ENCODE results near the gene RBPMS2. TPM values are rescaled to one million over a fixed set of nuclear protein-coding genes. Genes with fewer than 3 reads are reported as not detected.
"Not testable (repeated sequence)": the region's sequence is repeated elsewhere in the genome, so short reads cannot be mapped to it uniquely, and the experiment has no call there.

Gene RBPMS2
- total RNA-seq, result 100 to 1,000 TPM; 380 to 503 (median 388) TPM
- 392 TPM for polyA plus RNA-seq
- long read RNA-seq, donor 1, transcript RBPMS2-201 (8 exons, 2,008 nt), result major isoform, 145 of 430 reads
- long read RNA-seq, donor 1, partial matches to known transcripts, result 178 of 430 reads
- long read RNA-seq, donor 1, other reads (novel, unspliced or antisense), result 106 of 430 reads
- long read RNA-seq, donor 2, transcript RBPMS2-201 (8 exons, 2,008 nt), result major isoform, 121 of 222 reads
- long read RNA-seq, donor 2, partial matches to known transcripts, result 56 of 222 reads
- long read RNA-seq, donor 2, other reads (novel, unspliced or antisense), result 45 of 222 reads
- long read RNA-seq, donor 3, transcript RBPMS2-201 (8 exons, 2,008 nt), result major isoform, 8 of 212 reads
- long read RNA-seq, donor 3, partial matches to known transcripts, result 141 of 212 reads
- long read RNA-seq, donor 3, other reads (novel, unspliced or antisense), result 63 of 212 reads
- long read RNA-seq, donor 4, transcript RBPMS2-201 (8 exons, 2,008 nt), result major isoform, 180 of 330 reads
- long read RNA-seq, donor 4, partial matches to known transcripts, result 117 of 330 reads
- long read RNA-seq, donor 4, other reads (novel, unspliced or antisense), result 33 of 330 reads

- WGBS, result 1% methylated on average over 89 of the region's 90 CpGs
- Histone ChIP-seq H3K9me3 (ENCODE audit: control insufficient read depth, low read length) (no peaks in the 10 kb centered on the region), H3K27me3 (ENCODE audit: control insufficient read depth, insufficient read depth) (no peaks in the 10 kb centered on the region), H3K4me3 (ENCODE audit: low read length) (peak within 1 kb of the TSS; percentile 65), H3K27ac (ENCODE audit: low read length) (peak within 1 kb of the TSS; percentile 98), H3K4me1 (ENCODE audit: control insufficient read depth, insufficient read depth, low read length) (peaks cover 4% of the 10 kb centered on the region)
- ATAC-seq, result peak; percentile 47 to 55
- peak; percentile 57 to 84 (median 72) for DNase-seq
- intact Hi-C loops (cut with DNase I), result no loop called here
These were observed at the start of gene RBPMS2 for GRCh38 chr15:64775551-64776401. Gene RBPMS2 (minus strand): TSS chr15:64775589. CDS start chr15:64775319, 270 bp downstream.

DNA sequence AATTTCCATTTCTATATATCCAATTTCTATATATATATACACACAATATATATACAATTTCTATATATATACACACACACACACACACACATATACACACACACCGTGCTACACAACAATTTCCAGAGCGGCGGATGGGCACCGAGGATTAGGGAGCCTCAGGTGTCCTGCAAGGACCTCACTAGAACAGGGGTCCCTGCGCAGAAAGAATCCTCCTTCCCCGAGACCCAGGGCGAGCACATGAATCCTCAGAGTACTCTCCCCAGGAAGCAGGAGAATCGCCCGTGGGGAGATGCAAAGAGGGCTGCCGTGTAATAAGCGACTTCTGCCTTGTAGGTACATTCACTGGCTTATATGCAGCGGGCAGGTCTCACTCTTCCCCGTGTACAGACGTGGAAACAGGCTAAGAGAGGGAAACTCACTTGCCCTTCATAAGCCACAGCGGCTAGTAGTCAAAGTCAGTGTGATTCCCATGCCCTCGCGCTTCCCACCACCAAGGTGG is 49.6 kb upstream of the RBPMS2 start:
- intact Hi-C loops (cut with DNase I), result loop anchor here in 1 of 4 donors (5.0 kb wide), 1 partner anchor 88 kb away; no protein-coding TSS in a partner anchor
- H3K4me3 ChIP-seq (ENCODE audit: low read length), result peak overlapping the region; percentile 30
- DNase-seq, result peak in 1 of 3 donors; percentile 21
- WGBS, result 1% methylated on average over 17 of the region's 17 CpGs
- H3K27ac ChIP-seq (ENCODE audit: low read length), result no peak overlapping the region
- no peaks in the 10 kb centered on the region for H3K9me3 ChIP-seq (ENCODE audit: control insufficient read depth, low read length)
- ATAC-seq, result no peak
- no peaks in the 10 kb centered on the region for H3K27me3 ChIP-seq (ENCODE audit: control insufficient read depth, insufficient read depth)
- H3K4me1 ChIP-seq (ENCODE audit: control insufficient read depth, insufficient read depth, low read length), result no peaks in the 10 kb centered on the region

GRCh38 chr15:64816452-64816851 is 41.1 kb upstream of the RBPMS2 start:
- 88% methylated on average over 13 of the region's 13 CpGs for WGBS
- ATAC-seq, result no peak
- no peaks in the 10 kb centered on the region for H3K4me1 ChIP-seq (ENCODE audit: control insufficient read depth, insufficient read depth, low read length)
- no peaks in the 10 kb centered on the region for H3K27me3 ChIP-seq (ENCODE audit: control insufficient read depth, insufficient read depth)
- H3K9me3 ChIP-seq (ENCODE audit: control insufficient read depth, low read length), result no peaks in the 10 kb centered on the region
- no peak overlapping the region for H3K27ac ChIP-seq (ENCODE audit: low read length)
- H3K4me3 ChIP-seq (ENCODE audit: low read length), result no peak overlapping the region
- no peak for DNase-seq
- intact Hi-C loops (cut with DNase I), result no loop called here

DNA sequence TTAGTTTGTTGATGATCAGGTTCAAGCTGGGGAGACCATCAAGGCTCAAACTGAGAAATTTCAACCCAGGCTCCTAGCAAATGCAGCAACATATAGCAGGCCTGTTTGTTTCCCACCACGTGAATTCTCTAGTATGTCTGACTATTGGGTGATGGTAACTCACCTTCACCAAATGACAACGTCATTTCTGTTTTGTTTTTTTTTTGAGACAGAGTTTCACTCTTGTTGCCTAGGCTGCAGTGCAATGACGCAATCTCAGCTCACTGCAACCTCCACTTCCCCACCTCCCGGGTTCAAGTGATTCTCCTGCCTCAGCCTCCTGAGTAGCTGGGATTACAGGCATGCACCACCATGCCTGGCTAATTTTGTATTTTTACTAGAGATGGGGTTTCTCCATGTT is 39.6 kb upstream of the RBPMS2 start:
- H3K4me1 ChIP-seq (ENCODE audit: control insufficient read depth, insufficient read depth, low read length); H3K9me3 ChIP-seq (ENCODE audit: control insufficient read depth, low read length); H3K27ac ChIP-seq (ENCODE audit: low read length); DNase-seq; H3K27me3 ChIP-seq (ENCODE audit: control insufficient read depth, insufficient read depth); H3K4me3 ChIP-seq (ENCODE audit: low read length); ATAC-seq: not testable (repeated sequence)
- 80% methylated on average over 4 of the region's 4 CpGs for WGBS
- intact Hi-C loops (cut with DNase I), result loop anchor here in 3 of 4 donors (5.0 kb wide), 3 partner anchors 68 to 83 kb away; no protein-coding TSS in a partner anchor

- not testable (repeated sequence) for H3K9me3 ChIP-seq (ENCODE audit: control insufficient read depth, low read length); DNase-seq; H3K27ac ChIP-seq (ENCODE audit: low read length); H3K4me1 ChIP-seq (ENCODE audit: control insufficient read depth, insufficient read depth, low read length); H3K27me3 ChIP-seq (ENCODE audit: control insufficient read depth, insufficient read depth); H3K4me3 ChIP-seq (ENCODE audit: low read length); ATAC-seq
- intact Hi-C loops (cut with DNase I), result loop anchor here in 3 of 4 donors (5.0 kb wide), 3 partner anchors 67 to 82 kb away; no protein-coding TSS in a partner anchor
- 97% methylated on average over 8 of the region's 8 CpGs for WGBS
These were observed 38.9 kb upstream of the RBPMS2 start for GRCh38 chr15:64814283-64814682.

- H3K4me1 ChIP-seq (ENCODE audit: control insufficient read depth, insufficient read depth, low read length), result no peaks in the 10 kb centered on the region
- H3K4me3 ChIP-seq (ENCODE audit: low read length), result no peak overlapping the region
- intact Hi-C loops (cut with DNase I), result loop anchor here in 3 of 4 donors (5.0 kb wide), 3 partner anchors 66 to 81 kb away; no protein-coding TSS in a partner anchor
- no peaks in the 10 kb centered on the region for H3K9me3 ChIP-seq (ENCODE audit: control insufficient read depth, low read length)
- H3K27ac ChIP-seq (ENCODE audit: low read length), result no peak overlapping the region
- peak in 2 of 3 donors; percentile 15 to 23 for DNase-seq
- WGBS, result 31% methylated on average over 6 of the region's 6 CpGs
- H3K27me3 ChIP-seq (ENCODE audit: control insufficient read depth, insufficient read depth), result no peaks in the 10 kb centered on the region
- peak; percentile 45 to 55 for ATAC-seq
These were observed 37.7 kb upstream of the RBPMS2 start for GRCh38 chr15:64813075-64813474.

DNA sequence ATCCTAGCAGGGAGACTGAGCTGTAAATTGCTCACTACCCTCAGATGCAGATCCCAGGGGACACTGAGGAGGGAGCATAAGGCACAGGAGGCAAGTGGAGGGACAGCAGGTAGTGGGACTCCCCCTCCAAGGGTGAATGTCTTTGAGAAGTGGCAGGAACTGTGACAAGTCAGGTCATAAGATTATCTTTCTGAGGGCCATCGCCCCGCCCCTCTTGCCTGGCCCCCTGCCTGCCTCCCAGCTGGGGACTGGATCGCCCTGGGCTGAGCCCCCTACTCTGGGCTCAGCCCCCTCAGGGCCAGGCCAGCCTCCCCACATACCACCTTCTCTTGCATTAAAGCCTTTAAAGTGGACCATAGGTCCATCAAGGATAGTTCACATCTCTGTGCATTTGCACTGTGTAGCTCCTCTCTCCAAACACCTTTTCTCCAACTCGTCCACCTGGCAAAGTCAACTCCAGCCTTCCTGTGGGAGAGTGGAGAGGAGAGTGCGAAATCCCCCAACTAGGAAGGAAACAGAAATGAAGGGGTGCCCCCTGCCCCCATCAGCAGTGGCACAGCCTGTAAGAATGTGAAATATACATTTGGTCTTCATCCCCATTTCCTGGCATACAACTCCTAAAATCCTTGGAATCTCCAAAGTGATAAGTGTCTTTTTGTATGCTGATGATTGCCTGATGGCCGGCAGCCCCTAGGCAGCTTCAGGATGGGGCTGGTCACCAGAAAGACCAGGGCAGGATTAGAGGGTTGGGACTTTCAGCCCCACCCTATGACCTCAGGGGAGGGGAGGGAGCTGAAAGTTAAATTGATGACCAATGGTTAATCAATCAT is 35.3 kb upstream of the RBPMS2 start:
- no peaks in the 10 kb centered on the region for H3K4me1 ChIP-seq (ENCODE audit: control insufficient read depth, insufficient read depth, low read length)
- no peak overlapping the region for H3K27ac ChIP-seq (ENCODE audit: low read length)
- no peak overlapping the region for H3K4me3 ChIP-seq (ENCODE audit: low read length)
- DNase-seq (peak in 1 of 3 donors; percentile 46), ATAC-seq (no peak)
- intact Hi-C loops (cut with DNase I), result loop anchor here (2.0 to 5.0 kb wide), 5 partner anchors 63 to 80 kb away; no protein-coding TSS in a partner anchor
- no peaks in the 10 kb centered on the region for H3K27me3 ChIP-seq (ENCODE audit: control insufficient read depth, insufficient read depth)
- no peaks in the 10 kb centered on the region for H3K9me3 ChIP-seq (ENCODE audit: control insufficient read depth, low read length)
- WGBS, result 76% methylated on average over 6 of the region's 6 CpGs

DNA sequence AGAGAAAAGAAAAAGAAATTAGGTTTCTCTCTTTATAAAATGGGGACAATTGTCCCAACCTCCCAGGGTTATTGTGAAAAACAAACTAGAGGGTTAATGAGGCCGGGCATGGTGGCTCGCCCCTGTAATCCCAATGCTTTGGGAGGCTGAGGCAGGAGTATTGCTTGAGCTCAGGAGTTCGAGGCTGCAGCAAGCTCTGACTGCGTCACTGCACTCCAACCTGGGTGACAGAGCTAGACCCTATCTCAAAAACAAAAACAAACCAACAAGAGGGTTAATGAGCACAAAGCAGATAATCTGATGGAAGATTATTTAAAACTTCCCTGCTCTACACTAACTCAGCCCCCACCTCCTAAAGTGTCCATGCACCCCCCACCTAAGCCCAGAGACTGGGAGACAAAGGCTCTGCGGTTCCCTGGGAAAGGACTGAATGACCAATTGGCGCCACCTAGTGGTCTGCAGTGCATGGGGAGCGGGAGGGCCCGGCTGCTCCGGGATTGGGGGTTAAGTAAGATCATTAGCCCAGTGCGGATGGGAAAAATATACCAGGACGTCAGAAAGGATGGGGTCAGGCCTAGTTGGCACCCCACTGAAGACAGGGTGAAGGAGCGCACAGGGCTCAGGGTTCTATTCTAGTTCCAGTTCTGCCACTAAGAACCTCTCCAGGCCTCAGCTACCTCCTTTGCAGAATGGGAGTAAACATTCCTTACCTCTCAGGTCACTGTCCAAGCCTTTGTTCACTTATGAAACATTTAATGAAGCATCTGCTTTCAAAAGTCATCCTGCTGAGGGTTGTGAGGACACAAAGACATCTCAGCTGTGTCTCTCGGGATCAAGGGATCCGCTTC is 34.5 kb upstream of the RBPMS2 start:
- peak; percentile 81 to 82 for ATAC-seq
- H3K27me3 ChIP-seq (ENCODE audit: control insufficient read depth, insufficient read depth), result no peaks in the 10 kb centered on the region
- H3K4me1 ChIP-seq (ENCODE audit: control insufficient read depth, insufficient read depth, low read length), result no peaks in the 10 kb centered on the region
- H3K4me3 ChIP-seq (ENCODE audit: low read length), result no peak overlapping the region
- whole genome bisulfite sequencing, result 32% methylated on average over 14 of the region's 14 CpGs
- DNase-seq, result peak; percentile 85 to 93 (median 91)
- intact Hi-C loops (cut with DNase I), result loop anchor here (2.0 to 5.0 kb wide), 5 partner anchors 63 to 79 kb away; no protein-coding TSS in a partner anchor
- H3K27ac ChIP-seq (ENCODE audit: low read length), result no peak overlapping the region
- no peaks in the 10 kb centered on the region for H3K9me3 ChIP-seq (ENCODE audit: control insufficient read depth, low read length)

DNA sequence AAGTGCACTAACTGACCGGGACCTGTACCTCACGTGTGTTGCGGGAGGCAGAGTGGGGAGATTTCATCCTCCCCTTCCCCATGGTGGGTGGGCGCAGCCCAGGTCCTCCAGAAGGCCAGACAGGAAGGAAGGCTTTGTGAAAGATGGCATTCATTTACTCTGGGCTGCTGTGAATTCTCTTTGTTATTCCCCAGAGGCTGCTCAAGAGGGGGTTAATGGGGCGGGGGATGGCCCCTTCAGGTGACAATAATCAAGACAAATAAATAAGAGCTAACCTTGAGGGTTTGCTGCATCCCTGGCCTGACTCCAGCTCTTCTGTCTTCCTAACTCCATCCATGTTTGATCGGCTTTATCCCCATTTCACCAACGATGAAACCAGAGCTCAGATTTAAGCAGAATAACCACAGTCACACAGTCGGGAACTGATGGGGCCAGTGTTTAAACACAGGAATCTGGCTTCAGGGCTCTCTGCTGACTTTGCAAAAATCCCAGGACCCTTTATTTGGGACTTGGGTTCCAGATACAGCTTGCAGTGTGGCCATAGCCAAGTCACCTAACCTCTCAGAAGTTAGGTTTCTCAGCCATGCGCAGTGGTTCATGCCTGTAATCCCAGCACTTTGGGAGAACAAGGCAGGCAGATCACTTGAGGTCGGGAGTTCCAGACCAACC is 33.5 kb upstream of the RBPMS2 start:
- intact Hi-C loops (cut with DNase I), result loop anchor here in 1 of 4 donors (5.0 kb wide), 1 partner anchor 77 kb away; no protein-coding TSS in a partner anchor
- Histone ChIP-seq H3K27me3 (ENCODE audit: control insufficient read depth, insufficient read depth) (no peaks in the 10 kb centered on the region), H3K4me3 (ENCODE audit: low read length) (no peak overlapping the region), H3K9me3 (ENCODE audit: control insufficient read depth, low read length) (no peaks in the 10 kb centered on the region), H3K27ac (ENCODE audit: low read length) (no peak overlapping the region), H3K4me1 (ENCODE audit: control insufficient read depth, insufficient read depth, low read length) (no peaks in the 10 kb centered on the region)
- WGBS, result 71% methylated on average over 10 of the region's 10 CpGs
- ATAC-seq, result no peak
- DNase-seq, result peak in 1 of 3 donors; percentile 12

All from right cardiac atrium (tissue), 5 donors.